ENCODE results near the gene PEX10. TPM values are rescaled to one million over a fixed set of nuclear protein-coding genes. Genes with fewer than 3 reads are reported as not detected.

The PEX10 gene
- total and polyA plus RNA-seq, 2 of the 8 experiments (the other 6 are each of a cell fraction or from before 2014, with no cell fraction given), result 24.3 to 26.9 TPM

- TF ChIP-seq RBBP5 (IDR thresholded peaks at IDR 0.05; ENCODE audit: borderline replicate concordance, low read depth, low read length) (no peak), POLR2AphosphoS5 (IDR thresholded peaks at IDR 0.05; ENCODE audit: low read depth, low read length) (no peak), SP1 (IDR thresholded peaks at IDR 0.05; ENCODE audit: low read depth, low read length) (no peak), KDM1A (IDR thresholded peaks at IDR 0.05; ENCODE audit: borderline replicate concordance, low read length) (no peak)
These were observed 18.1 kb downstream of the PEX10 start (continued) for GRCh38 chr1:2394220-2394619.

All from H1 (cell line).